Endodermal cell (in vitro differentiated cells): ENCODE measurements around the gene MBLAC1. TPM values are rescaled to one million over a fixed set of nuclear protein-coding genes. Genes with fewer than 3 reads are reported as not detected.

Source experiments
- DNase-seq: peaks from one replicate; pipeline ENCODE4 v3.0.0-alpha.2; 2017
- H3K27ac ChIP-seq: 2 replicates; pipeline ENCODE4 v1.5.1; 2013; ENCODE audit warnings: mild to moderate bottlenecking, low read depth, low read length, moderate library complexity
- H3K27me3 ChIP-seq: 2 replicates; pipeline ENCODE4 v1.6.1; 2013; ENCODE audit warnings: mild to moderate bottlenecking, low read length, moderate library complexity; ENCODE audit not compliant: insufficient read depth, control insufficient read depth, poor library complexity, severe bottlenecking
- H3K36me3 ChIP-seq: 2 replicates; pipeline ENCODE4 v1.7.0; 2013; ENCODE audit warnings: mild to moderate bottlenecking, low read length, moderate library complexity; ENCODE audit not compliant: control insufficient read depth, insufficient read depth
- H3K4me1 ChIP-seq: one replicate; pipeline ENCODE4 v1.7.0; 2013; ENCODE audit warnings: low read length; ENCODE audit not compliant: control insufficient read depth, insufficient read depth
- H3K4me3 ChIP-seq: 2 replicates; pipeline ENCODE4 v1.5.1; 2013; ENCODE audit warnings: mild to moderate bottlenecking, low read length, moderate library complexity
- H3K9ac ChIP-seq: 2 replicates; pipeline ENCODE4 v1.6.1; 2013; ENCODE audit warnings: mild to moderate bottlenecking, low read length, moderate library complexity; ENCODE audit not compliant: poor library complexity, severe bottlenecking; ENCODE audit errors: extremely low read depth
- H3K9me3 ChIP-seq: 2 replicates; pipeline ENCODE4 v1.6.1; 2013; ENCODE audit warnings: mild to moderate bottlenecking, low read length, moderate library complexity; ENCODE audit not compliant: control insufficient read depth
- H3K27ac Mint-ChIP-seq: 2 replicates; pipeline ENCODE4 v1.8.0; 2020; ENCODE audit warnings: mixed read lengths
- H3K27me3 Mint-ChIP-seq: 2 replicates; pipeline ENCODE4 v1.8.0; 2021; ENCODE audit warnings: mild to moderate bottlenecking, mixed read lengths; ENCODE audit not compliant: insufficient read depth
- H3K36me3 Mint-ChIP-seq: 2 replicates; pipeline ENCODE4 v1.8.0; 2020; ENCODE audit warnings: low read depth, mixed read lengths
- H3K4me1 Mint-ChIP-seq: 2 replicates; pipeline ENCODE4 v1.8.0; 2020; ENCODE audit warnings: mixed read lengths
- H3K4me3 Mint-ChIP-seq: 2 replicates; pipeline ENCODE4 v1.8.0; 2020; ENCODE audit warnings: mild to moderate bottlenecking, moderate library complexity, mixed read lengths
- H3K9me3 Mint-ChIP-seq: 2 replicates; pipeline ENCODE4 v1.8.0; 2020; ENCODE audit warnings: mild to moderate bottlenecking, mixed read lengths
- CTCF ChIP-seq: fragments of 200-600 bp; sonication (generic); conservative IDR thresholded peaks from 2 replicates; pipeline ENCODE4 v1.5.0; 2021; ENCODE audit warnings: antibody characterized with exemption, mild to moderate bottlenecking
- WGBS, 2 experiments: methylation state at CpG; one replicate each; pipeline versions ENCODE4 v1.1.5 to v1.1.7; 2013; ENCODE audit warnings: missing lambda C conversion rate in 2 of 2, mixed read lengths in 1 of 2; ENCODE audit not compliant: insufficient coverage in 1 of 2, insufficient read length in 1 of 2; 5-methylcytosine and 5-hydroxymethylcytosine counted together
- total RNA-seq, 2 donors: library from RNA; stranded (reverse); fragmentation: NEBNext Ultra II Directional in 1 of 2; extraction: Animal tissue kit (Norgen Biotek cat#: 25700) in 1 of 2; gene quantifications; 2 replicates in 1 of 2; 3 replicates in 1 of 2; pipeline ENCODE4 v1.2.1, GENCODE V29; 2021

Gene MBLAC1
- total RNA-seq, 2 donors from 2014 or later = 1.3 to 1.4 TPM

- WGBS, 2 experiments = 19 to 27% methylated on average over 15 to 24 of the region's 24 CpGs
- no peaks in the 10 kb centered on the region for H3K9me3 ChIP-seq
- H3K36me3 ChIP-seq = no peaks in the 10 kb centered on the region
- H3K27me3 ChIP-seq = peaks cover 12% of the 10 kb centered on the region
- H3K27ac ChIP-seq = no peak overlapping the region
- no peaks in the 10 kb centered on the region for H3K4me1 ChIP-seq
- H3K4me1 Mint-ChIP-seq = peaks cover 3% of the 10 kb centered on the region
- no peaks in the 10 kb centered on the region for H3K9me3 Mint-ChIP-seq
- H3K4me3 Mint-ChIP-seq = no peak overlapping the region
- H3K27ac Mint-ChIP-seq = no peak overlapping the region
- DNase-seq = peak; percentile 98
- no peaks in the 10 kb centered on the region for H3K36me3 Mint-ChIP-seq
- peak overlapping the region; percentile 52 for H3K4me3 ChIP-seq
- peaks cover 30% of the 10 kb centered on the region for H3K27me3 Mint-ChIP-seq
- TF ChIP-seq CTCF = peak; percentile 93
- H3K9ac ChIP-seq = no peak overlapping the region
These were observed 4.1 kb downstream of the MBLAC1 start for GRCh38 chr7:100130608-100131453.

GRCh38 chr7:100132126-100132525, 5.4 kb downstream of the MBLAC1 start:
- no peaks in the 10 kb centered on the region for H3K36me3 Mint-ChIP-seq
- peaks cover 3% of the 10 kb centered on the region for H3K4me1 Mint-ChIP-seq
- no peak overlapping the region for H3K27ac Mint-ChIP-seq
- DNase-seq = no peak
- H3K9me3 Mint-ChIP-seq = no peaks in the 10 kb centered on the region
- peaks cover 12% of the 10 kb centered on the region for H3K27me3 ChIP-seq
- no peak overlapping the region for H3K4me3 Mint-ChIP-seq
- no peaks in the 10 kb centered on the region for H3K9me3 ChIP-seq
- no peaks in the 10 kb centered on the region for H3K36me3 ChIP-seq
- H3K4me1 ChIP-seq = no peaks in the 10 kb centered on the region
- no peak overlapping the region for H3K4me3 ChIP-seq
- H3K9ac ChIP-seq = no peak overlapping the region
- 75 to 83% methylated on average over 7 of the region's 7 CpGs for WGBS, 2 experiments
- H3K27me3 Mint-ChIP-seq = peaks cover 36% of the 10 kb centered on the region
- no peak for TF ChIP-seq CTCF
- H3K27ac ChIP-seq = no peak overlapping the region

- H3K27me3 ChIP-seq = peaks cover 12% of the 10 kb centered on the region
- Mint-ChIP-seq H3K27me3 (peaks cover 36% of the 10 kb centered on the region), H3K36me3 (no peaks in the 10 kb centered on the region), H3K4me3 (no peak overlapping the region), H3K27ac (no peak overlapping the region), H3K9me3 (no peaks in the 10 kb centered on the region), H3K4me1 (peaks cover 3% of the 10 kb centered on the region)
- peak; percentile 95 for TF ChIP-seq CTCF
- H3K9ac ChIP-seq = no peak overlapping the region
- DNase-seq = peak; percentile 90
- no peaks in the 10 kb centered on the region for H3K36me3 ChIP-seq
- no peak overlapping the region for H3K4me3 ChIP-seq
- no peaks in the 10 kb centered on the region for H3K9me3 ChIP-seq
- no peaks in the 10 kb centered on the region for H3K4me1 ChIP-seq
- H3K27ac ChIP-seq = no peak overlapping the region
- 29 to 33% methylated on average over 2 to 3 of the region's 3 CpGs for WGBS, 2 experiments
These were observed 6.0 kb downstream of the MBLAC1 start for GRCh38 chr7:100132697-100133151.
